Suppressor macrophage (primary cell): ENCODE results near the gene PCDHGB6.
"Not testable (repeated sequence)": the region's sequence is repeated elsewhere in the genome, so short reads cannot be mapped to it uniquely, and the experiment has no call there.

Experiments
- DNase-seq, 4 experiments: peaks; one replicate each; pipeline ENCODE4 v3.0.0-alpha.2; 2020 to 2022

PCDHGB6 gene

GRCh38 chr5:141419074-141419880 is 11.5 kb downstream of the PCDHGB6 start:
- no peak for DNase-seq

GRCh38 chr5:141420855-141421488 is 13.2 kb downstream of the PCDHGB6 start, which contains the start of gene PCDHGA11:
Gene PCDHGA11 (plus strand): TSS chr5:141421051. CDS start chr5:141421228, 177 bp downstream.
- peak; percentile 79 to 87 (median 86) for DNase-seq

- no peak for DNase-seq
These were observed 13.7 kb downstream of the PCDHGB6 start for GRCh38 chr5:141421489-141421855.

GRCh38 chr5:141422742-141423291 is 15.0 kb downstream of the PCDHGB6 start:
- no peak for DNase-seq

GRCh38 chr5:141427783-141428426 is 20.1 kb downstream of the PCDHGB6 start:
- no peak for DNase-seq

- DNase-seq, result peak; percentile 74 to 90 (median 86)
These were observed 22.7 kb downstream of the PCDHGB6 start, which contains the start of gene PCDHGA12 for GRCh38 chr5:141430332-141431113. Gene PCDHGA12 (plus strand): TSS chr5:141430507. CDS start chr5:141430760, 253 bp downstream.

- DNase-seq, result peak; percentile 5 to 45 (median 38)
These were observed 23.5 kb downstream of the PCDHGB6 start for GRCh38 chr5:141431286-141431685.

GRCh38 chr5:141432308-141432707 is 24.5 kb downstream of the PCDHGB6 start:
- not testable (repeated sequence) for DNase-seq

- DNase-seq, result not testable (repeated sequence)
These were observed 24.9 kb downstream of the PCDHGB6 start for GRCh38 chr5:141432726-141433125.

- DNase-seq, result no peak
These were observed 26.2 kb downstream of the PCDHGB6 start for GRCh38 chr5:141434006-141434405.

- no peak for DNase-seq
These were observed 29.4 kb downstream of the PCDHGB6 start for GRCh38 chr5:141437221-141437620.

- DNase-seq, result no peak
These were observed 31.8 kb downstream of the PCDHGB6 start for GRCh38 chr5:141439411-141440141.

- no peak for DNase-seq
These were observed 32.5 kb downstream of the PCDHGB6 start for GRCh38 chr5:141440341-141440740.

GRCh38 chr5:141441571-141442170 is 33.9 kb downstream of the PCDHGB6 start:
- no peak for DNase-seq
